WTC11 (cell line): Measurements from ENCODE around the gene SLC26A2. TPM values are rescaled to one million over a fixed set of nuclear protein-coding genes. Genes with fewer than 3 reads are reported as not detected.

Source experiments
- ATAC-seq: fragments of 200-7000 bp; cut with Tn5 transposase; 2 replicates; pipeline ENCODE4 v1.10.0; 2021; ENCODE audit warnings: mild to moderate bottlenecking, moderate library complexity
- CTCF ChIA-PET: fragments of 300-600 bp; sonication (Branson Sonifier 250); formaldehyde crosslinking; loops from one replicate; lab custom pipeline; 2021; ENCODE audit warnings: antibody characterized with exemption; lab: Charles Lee
- POLR2A ChIA-PET: fragments of 350-600 bp; sonication (Branson Sonifier 250); formaldehyde crosslinking; loops from one replicate; lab custom pipeline; 2021; ENCODE audit warnings: antibody characterized with exemption; lab: Charles Lee
- DNase-seq: peaks from one replicate; pipeline ENCODE4 v3.0.0; 2021; ENCODE audit warnings: low spot score
- H3K27ac Mint-ChIP-seq: 2 replicates; pipeline ENCODE4 v1.8.0; 2021; ENCODE audit warnings: mixed read lengths
- H3K27me3 Mint-ChIP-seq: 2 replicates; pipeline ENCODE4 v1.8.0; 2021; ENCODE audit warnings: low read depth, mild to moderate bottlenecking, moderate library complexity, mixed read lengths
- H3K36me3 Mint-ChIP-seq: 2 replicates; pipeline ENCODE4 v1.8.0; 2021; ENCODE audit warnings: mixed read lengths
- H3K4me1 Mint-ChIP-seq: 2 replicates; pipeline ENCODE4 v1.8.0; 2022; ENCODE audit warnings: mixed read lengths
- H3K4me3 Mint-ChIP-seq: 2 replicates; pipeline ENCODE4 v1.8.0; 2021; ENCODE audit warnings: mild to moderate bottlenecking, moderate library complexity, mixed read lengths
- H3K9me3 Mint-ChIP-seq: 2 replicates; pipeline ENCODE4 v1.8.0; 2021; ENCODE audit warnings: mixed read lengths
- CDX4 ChIP-seq: fragments of 250-450 bp; sonication (Bioruptor Pico); IDR thresholded peaks from 2 replicates; pipeline ENCODE4 v1.9.0; 2021; ENCODE audit warnings: moderate library complexity, mild to moderate bottlenecking, inconsistent platforms, borderline replicate concordance
- EMX1 ChIP-seq: fragments of 250-450 bp; sonication (Bioruptor Pico); IDR thresholded peaks from 2 replicates; pipeline ENCODE4 v1.8.0; 2021; ENCODE audit warnings: mild to moderate bottlenecking
- ETV6 ChIP-seq: sonication (generic); formaldehyde crosslinking; IDR thresholded peaks from 2 replicates; pipeline ENCODE4 v1.8.1; 2022; ENCODE audit warnings: mild to moderate bottlenecking, missing genetic modification reagents
- GTF2I ChIP-seq: fragments of 250-450 bp; sonication (Bioruptor Pico); conservative IDR thresholded peaks from 2 replicates; pipeline ENCODE4 v1.4.0; 2021; ENCODE audit warnings: mild to moderate bottlenecking
- IRF1 ChIP-seq: sonication (generic); formaldehyde crosslinking; IDR thresholded peaks from 2 replicates; pipeline ENCODE4 v1.8.0; 2023; ENCODE audit warnings: missing genetic modification reagents
- IRF2 ChIP-seq: sonication (generic); formaldehyde crosslinking; IDR thresholded peaks from 2 replicates; pipeline ENCODE4 v1.8.0; 2022; ENCODE audit warnings: low read depth, missing genetic modification reagents, borderline replicate concordance
- MYBL2 ChIP-seq: sonication (generic); formaldehyde crosslinking; IDR thresholded peaks from 2 replicates; pipeline ENCODE4 v1.8.1; 2023; ENCODE audit warnings: mild to moderate bottlenecking, moderate library complexity, missing genetic modification reagents
- NR2C2 ChIP-seq: sonication (generic); formaldehyde crosslinking; IDR thresholded peaks from 2 replicates; pipeline ENCODE4 v1.8.0; 2022; ENCODE audit warnings: mild to moderate bottlenecking, missing genetic modification reagents
- OVOL2 ChIP-seq: fragments of 250-450 bp; sonication (Bioruptor Pico); IDR thresholded peaks from 2 replicates; pipeline ENCODE4 v1.9.0; 2021; ENCODE audit warnings: mild to moderate bottlenecking, borderline replicate concordance
- PREB ChIP-seq: sonication (generic); formaldehyde crosslinking; IDR thresholded peaks from 2 replicates; pipeline ENCODE4 v1.8.1; 2022; ENCODE audit warnings: mild to moderate bottlenecking, missing genetic modification reagents, moderate library complexity, borderline replicate concordance
- PRRX2 ChIP-seq: fragments of 250-450 bp; sonication (Bioruptor Pico); IDR thresholded peaks from 2 replicates; pipeline ENCODE4 v1.8.0; 2021; ENCODE audit warnings: mild to moderate bottlenecking
- SMAD3 ChIP-seq: sonication (generic); formaldehyde crosslinking; IDR thresholded peaks from 2 replicates; pipeline ENCODE4 v1.8.0; 2022; ENCODE audit warnings: missing genetic modification reagents, mild to moderate bottlenecking, borderline replicate concordance
- SOX15 ChIP-seq: fragments of 250-450 bp; sonication (Bioruptor Pico); IDR thresholded peaks from 2 replicates; pipeline ENCODE4 v1.9.0; 2021; ENCODE audit warnings: mild to moderate bottlenecking
- ZNF317 ChIP-seq: sonication (generic); formaldehyde crosslinking; IDR thresholded peaks from 2 replicates; pipeline ENCODE4 v1.8.1; 2023; ENCODE audit warnings: low read depth, mild to moderate bottlenecking, moderate library complexity, missing genetic modification reagents, borderline replicate concordance
- ZNF396 ChIP-seq: fragments of 250-450 bp; sonication (Bioruptor Pico); IDR thresholded peaks from 2 replicates; pipeline ENCODE4 v1.8.0; 2021; ENCODE audit warnings: mild to moderate bottlenecking, moderate library complexity, borderline replicate concordance
- ZNF416 ChIP-seq: fragments of 250-450 bp; sonication (Bioruptor Pico); IDR thresholded peaks from 2 replicates; pipeline ENCODE4 v1.9.0; 2021; ENCODE audit warnings: mild to moderate bottlenecking, inconsistent platforms
- total RNA-seq: library from RNA; stranded (reverse); gene quantifications from 3 replicates; pipeline ENCODE4 v1.2.3, GENCODE V29; 2021
- TF ChIP-seq, protein P1 (sequence below): sonication (generic); formaldehyde crosslinking; IDR thresholded peaks from 2 replicates; pipeline ENCODE4 v1.8.1; 2022; ENCODE audit warnings: mild to moderate bottlenecking, moderate library complexity, missing genetic modification reagents
- TF ChIP-seq, protein P2 (sequence below): sonication (generic); formaldehyde crosslinking; IDR thresholded peaks from 2 replicates; pipeline ENCODE4 v1.8.0; 2022; ENCODE audit warnings: missing genetic modification reagents
- TF ChIP-seq, protein P3 (sequence below): sonication (generic); formaldehyde crosslinking; IDR thresholded peaks from 2 replicates; pipeline ENCODE4 v1.8.1; 2022; ENCODE audit warnings: low read depth, mild to moderate bottlenecking, moderate library complexity, missing genetic modification reagents, borderline replicate concordance

The SLC26A2 gene
- total RNA-seq, 1 experiment from 2014 or later: 11.1 TPM

GRCh38 chr5:149912226-149912871 is 48.2 kb upstream of the SLC26A2 start:
- Mint-ChIP-seq H3K4me1 (peaks cover 12% of the 10 kb centered on the region), H3K36me3 (no peaks in the 10 kb centered on the region), H3K4me3 (no peak overlapping the region), H3K27ac (no peak overlapping the region), H3K9me3 (no peaks in the 10 kb centered on the region), H3K27me3 (no peaks in the 10 kb centered on the region)
- DNase-seq (no peak), ATAC-seq (no peak)
- TF ChIP-seq SOX15 (no peak), PREB (CRISPR knock-in tag) (no peak), ZNF317 (no peak), GTF2I (CRISPR knock-in tag) (no peak), IRF1 (CRISPR knock-in tag) (no peak), ZNF416 (CRISPR knock-in tag) (no peak)
- TF ChIP-seq, protein P1, sequence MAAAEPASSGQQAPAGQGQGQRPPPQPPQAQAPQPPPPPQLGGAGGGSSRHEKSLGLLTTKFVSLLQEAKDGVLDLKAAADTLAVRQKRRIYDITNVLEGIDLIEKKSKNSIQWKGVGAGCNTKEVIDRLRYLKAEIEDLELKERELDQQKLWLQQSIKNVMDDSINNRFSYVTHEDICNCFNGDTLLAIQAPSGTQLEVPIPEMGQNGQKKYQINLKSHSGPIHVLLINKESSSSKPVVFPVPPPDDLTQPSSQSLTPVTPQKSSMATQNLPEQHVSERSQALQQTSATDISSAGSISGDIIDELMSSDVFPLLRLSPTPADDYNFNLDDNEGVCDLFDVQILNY (CRISPR knock-in tag): no peak
- ChIA-PET CTCF (interaction anchor here (0.6 to 1.6 kb wide), 3 partner anchors 10 to 59 kb away, joined by 3 to 6 read pairs (median 4); no protein-coding TSS in a partner anchor), POLR2A (no interaction called here)

GRCh38 chr5:149913436-149914419 is 46.8 kb upstream of the SLC26A2 start:
- ATAC-seq: no peak
- Mint-ChIP-seq H3K4me3 (no peak overlapping the region), H3K27me3 (no peaks in the 10 kb centered on the region), H3K4me1 (peaks cover 12% of the 10 kb centered on the region), H3K36me3 (no peaks in the 10 kb centered on the region), H3K9me3 (no peaks in the 10 kb centered on the region), H3K27ac (no peak overlapping the region)
- TF ChIP-seq SMAD3 (no peak), ZNF396 (CRISPR knock-in tag) (no peak), CDX4 (CRISPR knock-in tag) (no peak)
- CTCF ChIA-PET: no interaction called here
- POLR2A ChIA-PET: no interaction called here
- no peak for DNase-seq

DNA sequence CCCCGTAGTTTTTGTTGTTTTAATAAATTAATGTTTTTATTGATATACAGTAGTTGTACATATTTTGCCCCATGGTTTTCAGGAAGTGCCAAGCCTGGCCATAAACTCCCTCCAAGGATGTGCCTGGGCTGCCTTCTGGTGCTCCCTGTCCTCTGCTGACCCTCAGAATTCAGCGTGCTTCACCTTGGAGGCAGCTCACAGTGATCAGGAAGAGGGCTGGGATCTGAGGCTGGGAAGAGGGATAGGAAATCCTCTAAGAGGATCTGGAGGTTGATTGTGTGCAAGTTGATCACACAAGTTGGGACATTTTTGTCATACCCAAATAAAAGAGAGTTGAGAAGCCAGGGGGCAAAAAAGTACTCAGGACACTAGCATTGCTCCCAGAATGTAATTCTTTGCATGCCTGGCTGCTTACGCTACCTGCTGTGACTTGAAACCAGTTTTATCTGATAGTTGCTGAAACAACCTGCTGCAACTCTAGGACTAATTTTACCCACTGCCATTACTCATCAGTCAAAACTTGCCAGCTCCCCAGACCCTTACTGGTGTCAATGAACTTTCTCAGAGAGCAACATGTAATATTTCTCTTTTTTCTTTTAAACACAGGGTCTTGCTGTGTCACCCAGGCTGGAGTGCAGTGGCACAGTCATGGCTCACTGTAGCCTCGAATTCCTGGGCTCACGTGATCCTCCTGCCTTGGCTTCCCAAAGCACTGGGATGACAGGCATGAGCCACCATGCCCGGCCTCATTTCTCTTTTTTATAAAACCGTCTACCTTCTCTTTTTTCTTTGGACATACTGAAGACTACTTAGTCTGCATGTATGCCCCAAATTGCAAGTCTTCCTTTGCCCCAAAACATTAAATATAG is 44.9 kb upstream of the SLC26A2 start:
- H3K27me3 Mint-ChIP-seq: no peaks in the 10 kb centered on the region
- H3K4me3 Mint-ChIP-seq: no peak overlapping the region
- DNase-seq: no peak
- no peaks in the 10 kb centered on the region for H3K9me3 Mint-ChIP-seq
- no peaks in the 10 kb centered on the region for H3K36me3 Mint-ChIP-seq
- POLR2A ChIA-PET: no interaction called here
- CTCF ChIA-PET: interaction anchor here (1.0 to 2.5 kb wide), 4 partner anchors 17 to 82 kb away, joined by 3 to 8 read pairs (median 4); no protein-coding TSS in a partner anchor
- no peak for ATAC-seq
- no peak overlapping the region for H3K27ac Mint-ChIP-seq
- H3K4me1 Mint-ChIP-seq: peaks cover 12% of the 10 kb centered on the region
- TF ChIP-seq PRRX2 (CRISPR knock-in tag) (no peak), EMX1 (CRISPR knock-in tag) (no peak), NR2C2 (CRISPR knock-in tag) (no peak), MYBL2 (no peak), OVOL2 (CRISPR knock-in tag) (no peak), IRF2 (CRISPR knock-in tag) (no peak), ETV6 (CRISPR knock-in tag) (no peak)
- TF ChIP-seq, protein P2, sequence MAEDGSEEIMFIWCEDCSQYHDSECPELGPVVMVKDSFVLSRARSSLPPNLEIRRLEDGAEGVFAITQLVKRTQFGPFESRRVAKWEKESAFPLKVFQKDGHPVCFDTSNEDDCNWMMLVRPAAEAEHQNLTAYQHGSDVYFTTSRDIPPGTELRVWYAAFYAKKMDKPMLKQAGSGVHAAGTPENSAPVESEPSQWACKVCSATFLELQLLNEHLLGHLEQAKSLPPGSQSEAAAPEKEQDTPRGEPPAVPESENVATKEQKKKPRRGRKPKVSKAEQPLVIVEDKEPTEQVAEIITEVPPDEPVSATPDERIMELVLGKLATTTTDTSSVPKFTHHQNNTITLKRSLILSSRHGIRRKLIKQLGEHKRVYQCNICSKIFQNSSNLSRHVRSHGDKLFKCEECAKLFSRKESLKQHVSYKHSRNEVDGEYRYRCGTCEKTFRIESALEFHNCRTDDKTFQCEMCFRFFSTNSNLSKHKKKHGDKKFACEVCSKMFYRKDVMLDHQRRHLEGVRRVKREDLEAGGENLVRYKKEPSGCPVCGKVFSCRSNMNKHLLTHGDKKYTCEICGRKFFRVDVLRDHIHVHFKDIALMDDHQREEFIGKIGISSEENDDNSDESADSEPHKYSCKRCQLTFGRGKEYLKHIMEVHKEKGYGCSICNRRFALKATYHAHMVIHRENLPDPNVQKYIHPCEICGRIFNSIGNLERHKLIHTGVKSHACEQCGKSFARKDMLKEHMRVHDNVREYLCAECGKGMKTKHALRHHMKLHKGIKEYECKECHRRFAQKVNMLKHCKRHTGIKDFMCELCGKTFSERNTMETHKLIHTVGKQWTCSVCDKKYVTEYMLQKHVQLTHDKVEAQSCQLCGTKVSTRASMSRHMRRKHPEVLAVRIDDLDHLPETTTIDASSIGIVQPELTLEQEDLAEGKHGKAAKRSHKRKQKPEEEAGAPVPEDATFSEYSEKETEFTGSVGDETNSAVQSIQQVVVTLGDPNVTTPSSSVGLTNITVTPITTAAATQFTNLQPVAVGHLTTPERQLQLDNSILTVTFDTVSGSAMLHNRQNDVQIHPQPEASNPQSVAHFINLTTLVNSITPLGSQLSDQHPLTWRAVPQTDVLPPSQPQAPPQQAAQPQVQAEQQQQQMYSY (CRISPR knock-in tag): no peak
- TF ChIP-seq, protein P3, sequence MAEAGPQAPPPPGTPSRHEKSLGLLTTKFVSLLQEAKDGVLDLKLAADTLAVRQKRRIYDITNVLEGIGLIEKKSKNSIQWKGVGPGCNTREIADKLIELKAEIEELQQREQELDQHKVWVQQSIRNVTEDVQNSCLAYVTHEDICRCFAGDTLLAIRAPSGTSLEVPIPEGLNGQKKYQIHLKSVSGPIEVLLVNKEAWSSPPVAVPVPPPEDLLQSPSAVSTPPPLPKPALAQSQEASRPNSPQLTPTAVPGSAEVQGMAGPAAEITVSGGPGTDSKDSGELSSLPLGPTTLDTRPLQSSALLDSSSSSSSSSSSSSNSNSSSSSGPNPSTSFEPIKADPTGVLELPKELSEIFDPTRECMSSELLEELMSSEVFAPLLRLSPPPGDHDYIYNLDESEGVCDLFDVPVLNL (CRISPR knock-in tag): no peak
